Caco-2 (cell line): ENCODE data around the gene B3GAT1. TPM values are rescaled to one million over a fixed set of nuclear protein-coding genes. Genes with fewer than 3 reads are reported as not detected.

Source experiments
- BruUV-seq: library from RNA; stranded (reverse); fragments of 400-500 nt; replicated peaks from 2 replicates; lab custom pipeline; 2021; lab: Mats Ljungman, UMichigan
- CTCF ChIA-PET: fragments of 300-600 bp; sonication (Branson Sonifier 250); formaldehyde crosslinking; loops from one replicate; lab custom pipeline; 2022; ENCODE audit warnings: antibody characterized with exemption; lab: Charles Lee
- POLR2A ChIA-PET: fragments of 300-600 bp; sonication (Branson Sonifier 250); formaldehyde crosslinking; loops from one replicate; lab custom pipeline; 2022; ENCODE audit warnings: antibody characterized with exemption; lab: Charles Lee
- DNase-seq, 2 experiments: peaks; one replicate each; pipeline versions ENCODE4 v3.0.0 to v3.0.0-alpha.2; 2020 to 2022
- H3K27me3 ChIP-seq: replicated peaks from 2 replicates; pipeline ENCODE4 v1.6.0; 2011; ENCODE audit warnings: low read length; ENCODE audit not compliant: control insufficient read depth, insufficient read depth
- H3K36me3 ChIP-seq: 2 replicates; pipeline ENCODE4 v1.5.1; 2011; ENCODE audit warnings: low read length; ENCODE audit not compliant: control insufficient read depth, insufficient read depth
- H3K4me1 ChIP-seq: fragments of 250-450 bp; sonication (Bioruptor Pico); 2 replicates; pipeline ENCODE4 v1.5.1; 2020; ENCODE audit warnings: mild to moderate bottlenecking
- H3K4me3 ChIP-seq: 2 replicates; pipeline ENCODE4 v1.5.1; 2011; ENCODE audit warnings: low read depth, mild to moderate bottlenecking, control low read depth, low read length
- H3K9me3 ChIP-seq: fragments of 250-450 bp; sonication (Bioruptor Pico); 2 replicates; pipeline ENCODE4 v1.5.1; 2020; ENCODE audit warnings: mild to moderate bottlenecking, moderate library complexity
- H3K27ac Mint-ChIP-seq: one replicate; pipeline ENCODE4 v1.8.0; 2022; ENCODE audit warnings: mixed read lengths; ENCODE audit not compliant: unreplicated experiment
- H3K27me3 Mint-ChIP-seq: one replicate; pipeline ENCODE4 v1.8.0; 2022; ENCODE audit warnings: mixed read lengths; ENCODE audit not compliant: insufficient read depth, unreplicated experiment
- H3K36me3 Mint-ChIP-seq: one replicate; pipeline ENCODE4 v1.8.0; 2022; ENCODE audit warnings: mild to moderate bottlenecking, mixed read lengths; ENCODE audit not compliant: insufficient read depth, unreplicated experiment
- H3K4me1 Mint-ChIP-seq: one replicate; pipeline ENCODE4 v1.8.0; 2022; ENCODE audit warnings: low read depth, mixed read lengths; ENCODE audit not compliant: unreplicated experiment
- H3K4me3 Mint-ChIP-seq: one replicate; pipeline ENCODE4 v1.8.0; 2022; ENCODE audit warnings: mild to moderate bottlenecking, moderate library complexity, mixed read lengths; ENCODE audit not compliant: unreplicated experiment
- H3K9me3 Mint-ChIP-seq: one replicate; pipeline ENCODE4 v1.8.0; 2022; ENCODE audit warnings: mixed read lengths; ENCODE audit not compliant: unreplicated experiment
- intact Hi-C: fragments of 100-400 bp; cut with micrococcal nuclease; formaldehyde crosslinking; loops from one replicate; pipeline ENCODE4 v1.10.0; 2022; ENCODE audit not compliant: unreplicated experiment
- total RNA-seq: library from RNA; stranded (reverse); gene quantifications from 2 replicates; pipeline ENCODE4 v1.2.3, GENCODE V29; 2022
- TF ChIP-seq, protein P1 (sequence below), 2 experiments: fragments of 200-600 bp in 1 of 2; IDR thresholded peaks; 1 replicate in 1 of 2; 2 replicates in 1 of 2; pipeline versions ENCODE4 v1.5.1 to v1.8.0; 2011 to 2022; ENCODE audit warnings: antibody characterized with exemption in 1 of 2, control low read depth in 1 of 2, inconsistent platforms in 1 of 2, low read depth in 1 of 2, low read length in 1 of 2, mild to moderate bottlenecking in 1 of 2, moderate library complexity in 1 of 2; ENCODE audit not compliant: insufficient read depth in 1 of 2, severe bottlenecking in 1 of 2, unreplicated experiment in 1 of 2

The B3GAT1 gene
- total RNA-seq, 1 experiment from 2014 or later = 0.11 TPM

DNA sequence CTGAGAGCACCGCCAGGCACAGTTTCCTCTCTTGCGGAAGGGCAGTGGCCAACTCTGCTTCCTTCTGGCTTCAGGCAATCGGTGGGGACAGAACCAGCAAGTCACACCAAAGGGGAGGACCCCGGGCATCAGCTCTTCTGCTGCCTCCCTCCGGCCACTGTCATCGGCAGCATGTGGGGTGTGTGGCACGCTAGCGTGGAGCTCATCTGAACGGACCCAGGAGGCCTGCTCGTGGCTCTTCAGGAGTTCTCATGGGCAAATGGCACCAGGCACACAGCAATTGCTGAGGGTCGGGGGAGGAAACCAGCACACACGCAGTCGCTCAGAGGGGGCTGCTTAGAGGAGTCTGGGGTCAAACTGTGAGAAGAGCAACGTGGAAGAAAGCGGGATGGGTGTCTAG, 26.9 kb downstream of the B3GAT1 start:
- Histone ChIP-seq H3K4me3 (no peak overlapping the region), H3K36me3 (no peaks in the 10 kb centered on the region), H3K9me3 (no peaks in the 10 kb centered on the region), H3K27me3 (no peaks in the 10 kb centered on the region; the same call in none of the 2 replicates), H3K4me1 (no peaks in the 10 kb centered on the region)
- ChIA-PET POLR2A (no interaction called here), CTCF (no interaction called here)
- BruUV-seq = no TSS peak
- TF ChIP-seq, protein P1, sequence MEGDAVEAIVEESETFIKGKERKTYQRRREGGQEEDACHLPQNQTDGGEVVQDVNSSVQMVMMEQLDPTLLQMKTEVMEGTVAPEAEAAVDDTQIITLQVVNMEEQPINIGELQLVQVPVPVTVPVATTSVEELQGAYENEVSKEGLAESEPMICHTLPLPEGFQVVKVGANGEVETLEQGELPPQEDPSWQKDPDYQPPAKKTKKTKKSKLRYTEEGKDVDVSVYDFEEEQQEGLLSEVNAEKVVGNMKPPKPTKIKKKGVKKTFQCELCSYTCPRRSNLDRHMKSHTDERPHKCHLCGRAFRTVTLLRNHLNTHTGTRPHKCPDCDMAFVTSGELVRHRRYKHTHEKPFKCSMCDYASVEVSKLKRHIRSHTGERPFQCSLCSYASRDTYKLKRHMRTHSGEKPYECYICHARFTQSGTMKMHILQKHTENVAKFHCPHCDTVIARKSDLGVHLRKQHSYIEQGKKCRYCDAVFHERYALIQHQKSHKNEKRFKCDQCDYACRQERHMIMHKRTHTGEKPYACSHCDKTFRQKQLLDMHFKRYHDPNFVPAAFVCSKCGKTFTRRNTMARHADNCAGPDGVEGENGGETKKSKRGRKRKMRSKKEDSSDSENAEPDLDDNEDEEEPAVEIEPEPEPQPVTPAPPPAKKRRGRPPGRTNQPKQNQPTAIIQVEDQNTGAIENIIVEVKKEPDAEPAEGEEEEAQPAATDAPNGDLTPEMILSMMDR (IDR thresholded peaks at IDR 0.05; ENCODE audit: insufficient read depth in 1 of 2, low read depth in 1 of 2, low read length in 1 of 2, severe bottlenecking in 1 of 2, unreplicated experiment in 1 of 2) = no peak
- Mint-ChIP-seq H3K9me3 (no peaks in the 10 kb centered on the region), H3K27ac (no peak overlapping the region), H3K36me3 (no peaks in the 10 kb centered on the region), H3K27me3 (peaks cover 31% of the 10 kb centered on the region), H3K4me1 (no peaks in the 10 kb centered on the region), H3K4me3 (no peak overlapping the region)
- intact Hi-C loops = no loop called here
- no peak for DNase-seq

DNA sequence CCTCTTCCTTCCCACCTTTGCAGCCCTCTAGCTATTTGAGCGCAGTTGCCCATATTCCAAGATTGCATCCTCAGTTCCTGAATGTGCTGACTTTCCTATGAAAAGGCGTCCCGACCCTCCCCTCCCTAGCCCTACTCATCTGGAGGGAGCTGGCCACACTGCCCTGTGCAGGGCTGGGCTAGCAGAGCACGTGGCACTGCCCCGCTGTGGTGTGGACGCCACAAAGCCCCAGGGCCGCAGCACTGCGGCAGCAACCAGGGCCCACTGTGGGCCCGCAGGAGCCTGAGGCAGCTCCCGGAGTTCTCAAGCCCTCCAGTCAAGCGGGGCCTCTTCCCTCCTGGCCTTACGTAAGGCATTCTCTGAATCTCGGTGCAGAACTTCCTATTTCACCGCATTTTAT, 27.6 kb downstream of the B3GAT1 start:
- Mint-ChIP-seq H3K27me3 (peaks cover 35% of the 10 kb centered on the region), H3K4me1 (no peaks in the 10 kb centered on the region), H3K4me3 (no peak overlapping the region), H3K27ac (no peak overlapping the region), H3K36me3 (no peaks in the 10 kb centered on the region), H3K9me3 (no peaks in the 10 kb centered on the region)
- ChIA-PET CTCF (interaction anchor here (0.6 to 1.0 kb wide), 2 partner anchors 10 to 61 kb away, joined by 3 to 4 read pairs; no protein-coding TSS in a partner anchor), POLR2A (interaction anchor here (0.7 kb wide), 1 partner anchor 575 kb away, joined by 3 read pairs; no protein-coding TSS in a partner anchor)
- Histone ChIP-seq H3K4me3 (no peak overlapping the region), H3K4me1 (no peaks in the 10 kb centered on the region), H3K9me3 (no peaks in the 10 kb centered on the region), H3K36me3 (no peaks in the 10 kb centered on the region), H3K27me3 (no peaks in the 10 kb centered on the region; the same call in none of the 2 replicates)
- TF ChIP-seq, protein P1 (IDR thresholded peaks at IDR 0.05; ENCODE audit: insufficient read depth in 1 of 2, low read depth in 1 of 2, low read length in 1 of 2, severe bottlenecking in 1 of 2, unreplicated experiment in 1 of 2) = no peak
- intact Hi-C loops = no loop called here
- DNase-seq = no peak
- BruUV-seq = no TSS peak

DNA sequence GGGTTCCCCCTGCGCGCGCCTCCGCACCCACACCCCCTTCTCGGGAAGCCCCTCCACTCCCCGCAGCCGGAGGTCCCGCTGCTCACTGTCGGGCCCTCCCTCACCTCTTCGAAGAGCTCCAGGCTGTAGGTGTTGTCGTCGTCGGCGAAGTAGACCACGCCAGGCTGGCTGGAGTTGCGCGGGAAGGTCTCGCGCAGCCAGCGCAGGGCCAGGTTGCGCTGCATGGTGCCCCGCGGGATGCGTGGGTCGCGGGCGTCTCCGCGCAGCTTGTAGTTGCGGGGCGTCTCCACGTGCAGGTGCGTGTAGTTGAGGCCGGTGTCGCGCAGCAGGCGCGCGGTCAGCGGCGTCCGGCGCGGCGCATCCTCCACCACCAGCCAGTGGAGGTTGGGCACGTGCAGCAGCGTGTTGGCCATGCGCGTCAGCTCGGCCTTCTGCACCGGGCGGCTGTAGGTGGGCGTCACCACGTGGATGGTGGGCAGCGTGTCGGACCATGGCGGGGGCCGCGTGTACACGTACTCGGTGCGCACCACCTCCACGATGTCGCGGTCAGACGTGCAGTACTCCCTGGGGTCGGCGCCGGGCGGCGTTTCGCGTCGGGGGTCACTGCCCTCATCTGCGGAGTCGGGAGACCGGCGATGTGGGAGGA, 28.3 kb downstream of the B3GAT1 start:
- CTCF ChIA-PET = interaction anchor here (0.6 to 1.0 kb wide), 2 partner anchors 11 to 62 kb away, joined by 3 to 4 read pairs; no protein-coding TSS in a partner anchor
- no peak overlapping the region for H3K4me3 ChIP-seq

More for the DNA sequence above, 28.3 kb downstream of the B3GAT1 start:
- H3K27me3 Mint-ChIP-seq = peaks cover 31% of the 10 kb centered on the region
- POLR2A ChIA-PET = no interaction called here
- intact Hi-C loops = no loop called here
- H3K4me3 Mint-ChIP-seq = no peak overlapping the region
- Histone ChIP-seq H3K36me3 (no peaks in the 10 kb centered on the region), H3K9me3 (no peaks in the 10 kb centered on the region), H3K4me1 (no peaks in the 10 kb centered on the region), H3K27me3 (no peaks in the 10 kb centered on the region; the same call in none of the 2 replicates)
- no peaks in the 10 kb centered on the region for H3K36me3 Mint-ChIP-seq
- no peaks in the 10 kb centered on the region for H3K4me1 Mint-ChIP-seq
- TF ChIP-seq, protein P1 (IDR thresholded peaks at IDR 0.05; ENCODE audit: insufficient read depth in 1 of 2, low read depth in 1 of 2, low read length in 1 of 2, severe bottlenecking in 1 of 2, unreplicated experiment in 1 of 2) = no peak
- no TSS peak for BruUV-seq
- H3K27ac Mint-ChIP-seq = no peak overlapping the region
- no peaks in the 10 kb centered on the region for H3K9me3 Mint-ChIP-seq
- no peak for DNase-seq
